ENCODE measurements around the gene CDC20.

Gene CDC20

DNA sequence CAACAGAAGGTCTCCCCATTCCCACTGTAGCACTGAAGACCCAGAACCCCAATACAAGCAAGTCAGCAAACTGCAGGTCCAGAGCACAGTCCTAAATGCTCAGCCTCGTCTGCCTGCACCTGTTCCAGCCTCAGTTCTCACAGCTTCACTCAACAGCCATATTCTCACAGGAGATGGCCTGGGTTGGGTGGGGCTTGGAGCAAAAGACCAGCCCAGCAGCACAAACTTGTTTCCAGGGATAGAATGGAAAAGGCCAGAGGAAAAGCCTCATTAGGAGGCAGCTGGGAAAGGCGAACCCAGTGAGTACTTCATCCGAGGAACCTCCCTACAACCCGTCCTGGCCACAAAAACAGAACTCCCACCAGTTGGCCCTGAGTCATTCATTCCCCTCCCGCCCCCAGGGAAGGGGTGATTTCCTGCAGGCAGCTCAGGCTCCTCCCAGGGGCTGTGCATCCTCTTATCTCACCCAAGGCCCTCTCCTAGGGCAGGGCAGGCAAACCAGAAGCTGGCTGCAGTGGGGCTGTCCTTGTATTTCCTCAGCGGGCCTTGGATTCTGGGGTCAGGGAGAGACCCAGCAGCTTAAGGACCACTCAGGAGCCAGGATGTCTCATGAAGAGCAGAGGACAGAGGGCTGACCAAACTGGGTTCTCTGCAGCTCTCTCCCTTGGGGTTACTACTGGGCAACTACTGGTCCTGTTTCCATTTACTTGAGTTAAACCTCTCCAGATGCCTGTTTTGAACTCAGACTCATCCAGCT, 28.6 kb upstream of the CDC20 start:
- no peak for DNase-seq (ENCODE audit: low spot score)

DNA sequence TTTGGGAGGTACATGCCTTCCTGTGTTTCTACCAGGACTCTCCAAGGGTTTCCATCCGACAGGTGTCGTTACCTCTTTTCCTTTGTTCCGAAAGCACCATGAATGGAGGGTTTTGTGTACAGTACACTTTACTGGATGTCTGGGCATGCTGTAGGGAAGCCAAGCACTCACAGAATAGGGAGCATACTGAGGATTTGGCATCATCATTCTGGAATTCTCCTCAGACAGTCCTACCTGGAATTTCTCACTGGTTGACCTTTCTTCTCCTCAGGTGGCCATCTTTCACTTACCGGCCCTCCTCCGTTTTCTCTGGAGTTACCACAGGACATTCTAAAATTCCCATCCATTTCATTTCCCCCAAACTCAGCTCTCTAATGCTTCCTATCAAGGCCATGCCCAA, 27.1 kb upstream of the CDC20 start:
- DNase-seq (ENCODE audit: low spot score), result no peak

DNA sequence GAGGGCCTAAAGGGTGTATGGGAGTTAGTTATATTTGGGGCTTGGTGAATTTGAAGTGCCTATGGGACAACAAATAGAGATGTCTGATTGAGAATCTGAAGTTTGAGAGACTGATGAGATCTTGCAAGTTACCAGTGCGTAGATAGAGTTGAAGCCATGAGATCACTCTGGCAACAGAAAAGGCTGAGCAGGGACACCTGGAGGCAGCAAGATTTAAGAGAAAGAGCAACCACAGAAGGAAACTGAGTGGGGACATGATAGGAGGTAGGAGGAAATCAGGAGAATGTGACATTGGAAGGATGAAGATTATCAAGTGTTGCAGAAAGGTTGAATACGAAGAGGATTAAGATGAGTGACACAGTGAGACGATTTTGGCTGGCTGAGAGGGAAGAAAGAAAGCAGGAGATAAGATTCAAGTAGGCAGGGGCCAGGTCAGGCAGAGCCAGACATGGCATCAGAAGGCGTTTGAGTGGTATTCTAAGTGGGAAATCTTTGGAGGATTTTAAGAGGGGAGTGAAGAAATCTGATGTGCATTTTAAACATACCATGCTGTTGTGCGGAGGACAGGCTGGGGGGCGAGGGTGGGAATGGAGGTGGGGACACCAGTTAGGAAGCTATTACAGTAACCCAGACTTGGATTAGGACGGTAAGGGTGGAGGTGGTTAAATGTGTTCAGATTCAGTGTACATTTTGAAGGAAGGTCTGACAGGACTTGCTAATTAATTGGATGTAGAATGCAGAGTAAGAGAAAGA, 24.2 kb upstream of the CDC20 start:
- no peak for DNase-seq (ENCODE audit: low spot score)

DNA sequence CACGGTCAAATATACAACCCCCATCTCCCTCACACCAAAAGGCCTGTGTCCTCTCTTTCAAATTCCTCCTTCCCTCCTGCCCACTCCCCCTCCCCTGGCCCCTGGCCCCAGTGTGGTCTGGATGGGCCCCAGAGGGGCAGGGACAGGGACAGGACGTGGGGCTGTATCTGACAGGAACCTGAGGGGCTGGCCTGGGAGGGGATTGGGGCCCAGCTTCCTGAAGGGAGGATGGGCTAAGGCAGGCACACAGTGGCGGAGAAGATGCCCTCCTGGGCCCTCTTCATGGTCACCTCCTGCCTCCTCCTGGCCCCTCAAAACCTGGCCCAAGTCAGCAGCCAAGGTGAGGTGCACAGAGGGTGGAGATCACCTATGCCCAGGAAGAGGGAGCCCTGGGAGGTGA, 21.2 kb upstream of the CDC20 start, which contains the start of gene MPL:
Gene MPL (plus strand): TSS at position 231 of the 400 bp plus-strand sequence. CDS start 31 bp downstream, at position 262.
- DNase-seq (ENCODE audit: low spot score), result no peak

DNA sequence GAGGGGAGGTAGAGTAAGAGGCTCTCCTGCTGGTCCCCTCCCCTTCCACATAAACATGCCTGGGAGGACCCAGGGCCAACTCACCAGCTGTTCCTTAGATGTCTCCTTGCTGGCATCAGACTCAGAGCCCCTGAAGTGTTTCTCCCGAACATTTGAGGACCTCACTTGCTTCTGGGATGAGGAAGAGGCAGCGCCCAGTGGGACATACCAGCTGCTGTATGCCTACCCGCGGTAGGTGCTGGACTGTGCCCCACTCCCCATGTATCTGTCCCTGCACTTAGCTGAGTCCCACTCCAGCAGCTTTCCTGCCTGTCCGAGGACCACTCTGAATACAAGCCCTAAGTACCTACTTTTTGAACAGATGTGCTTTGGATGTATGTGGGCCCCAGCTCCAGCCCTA, 20.8 kb upstream of the CDC20 start:
- DNase-seq (ENCODE audit: low spot score), result no peak

DNA sequence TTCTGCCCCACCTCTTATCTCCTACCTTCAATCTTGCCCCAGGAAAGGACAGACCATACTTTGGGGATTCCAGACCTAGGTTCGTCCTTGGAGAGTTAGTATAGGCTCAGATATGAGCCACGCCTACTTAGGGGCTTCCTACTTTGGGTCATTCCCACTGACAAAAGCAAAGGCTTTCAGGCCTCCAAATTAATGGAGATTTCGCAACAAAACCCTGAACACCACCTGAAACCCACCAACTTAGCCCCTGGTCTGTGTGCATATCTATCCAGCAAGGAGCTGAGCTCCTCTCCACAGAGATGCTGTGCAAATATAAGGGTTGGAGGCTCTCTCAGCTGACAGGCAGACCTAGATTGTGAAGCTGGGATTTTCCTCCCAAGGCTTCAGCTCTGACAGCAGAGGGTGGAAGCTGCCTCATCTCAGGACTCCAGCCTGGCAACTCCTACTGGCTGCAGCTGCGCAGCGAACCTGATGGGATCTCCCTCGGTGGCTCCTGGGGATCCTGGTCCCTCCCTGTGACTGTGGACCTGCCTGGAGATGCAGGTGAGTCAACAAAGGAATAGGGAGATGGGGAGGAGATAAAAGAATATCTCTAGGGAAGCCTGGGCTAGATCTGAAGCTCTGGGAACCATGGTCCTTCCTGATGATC, 19.1 kb upstream of the CDC20 start:
- DNase-seq (ENCODE audit: low spot score), result no peak

DNA sequence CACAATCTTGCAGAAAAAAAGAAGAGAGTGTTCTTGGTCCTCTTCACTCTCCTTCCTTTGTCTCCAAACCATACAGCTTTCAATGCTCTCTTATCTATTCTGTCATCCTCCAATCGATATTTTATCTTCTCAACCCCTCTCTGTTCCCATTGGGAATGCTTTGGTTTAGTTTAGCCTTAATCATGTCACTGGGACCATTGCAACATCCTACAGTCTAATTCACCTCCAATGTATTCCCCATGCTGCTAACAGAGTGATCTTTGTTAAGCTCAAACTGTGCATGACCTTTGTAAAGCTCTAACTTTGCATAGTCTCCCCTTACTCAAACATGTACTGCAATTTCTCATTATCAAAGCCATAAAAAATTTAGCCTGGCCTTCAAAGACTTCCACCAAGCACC, 18.2 kb upstream of the CDC20 start:
- DNase-seq (ENCODE audit: low spot score), result no peak

DNA sequence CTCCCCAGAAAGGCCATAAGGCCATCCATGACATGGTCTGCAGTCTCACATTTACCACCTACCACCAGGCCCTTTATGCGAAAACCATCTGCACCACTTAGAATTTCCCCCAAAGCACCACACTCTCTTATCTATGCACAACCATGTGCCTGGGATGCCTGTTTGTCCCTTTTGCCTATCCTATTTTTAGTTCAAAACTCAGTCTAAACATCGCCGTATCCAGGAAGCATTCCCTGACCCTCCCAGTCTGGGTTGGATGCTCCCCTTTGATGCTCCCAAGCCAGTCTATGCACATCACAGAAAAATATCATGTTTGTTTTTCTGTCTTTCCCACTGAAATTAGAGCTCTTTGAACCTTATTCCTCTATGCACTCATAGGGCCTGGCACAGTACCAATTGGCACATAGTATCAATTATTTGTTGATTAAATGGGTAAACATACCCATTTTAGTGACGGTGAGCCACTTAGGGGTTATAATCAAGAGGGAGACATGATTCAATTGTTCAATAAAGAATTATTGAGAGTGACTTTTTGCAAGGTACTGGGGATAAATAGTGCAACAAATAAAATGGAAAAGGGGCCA, 14.4 kb upstream of the CDC20 start:
- DNase-seq (ENCODE audit: low spot score), result no peak

DNA sequence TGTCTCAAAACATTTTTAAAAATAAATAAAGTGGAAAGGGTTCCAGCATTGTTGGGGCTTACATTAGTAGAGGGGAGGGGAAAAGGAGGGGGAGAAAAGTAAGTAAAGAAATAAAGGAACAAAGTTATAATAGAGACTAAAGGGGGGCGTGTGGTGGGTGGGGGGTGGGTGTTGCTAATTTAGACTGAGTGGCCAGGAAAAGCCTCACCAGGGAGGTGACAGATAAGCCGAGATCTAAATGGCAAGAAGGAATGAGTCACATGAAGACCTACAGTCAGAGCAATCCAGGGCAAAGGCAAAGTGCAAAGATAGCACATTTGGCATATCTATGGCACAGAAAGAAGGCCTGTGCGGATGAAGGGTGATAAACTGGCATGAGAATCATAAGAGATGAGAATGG, 13.7 kb upstream of the CDC20 start:
- no peak for DNase-seq (ENCODE audit: low spot score)

DNA sequence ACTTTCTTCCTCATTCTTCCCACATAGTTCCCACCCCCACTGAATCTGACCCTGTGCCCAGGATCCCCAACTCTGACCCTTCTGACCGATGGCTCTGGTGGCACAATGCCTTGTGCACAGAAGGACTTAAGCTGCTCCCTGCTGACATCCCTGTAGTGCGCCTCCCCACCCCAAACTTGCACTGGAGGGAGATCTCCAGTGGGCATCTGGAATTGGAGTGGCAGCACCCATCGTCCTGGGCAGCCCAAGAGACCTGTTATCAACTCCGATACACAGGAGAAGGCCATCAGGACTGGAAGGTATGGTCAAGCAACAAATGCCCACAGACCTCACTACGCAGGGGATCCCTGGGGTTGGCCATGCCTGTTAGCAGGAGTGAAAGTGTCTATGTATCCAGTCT, 12.1 kb upstream of the CDC20 start:
- no peak for DNase-seq (ENCODE audit: low spot score)

DNA sequence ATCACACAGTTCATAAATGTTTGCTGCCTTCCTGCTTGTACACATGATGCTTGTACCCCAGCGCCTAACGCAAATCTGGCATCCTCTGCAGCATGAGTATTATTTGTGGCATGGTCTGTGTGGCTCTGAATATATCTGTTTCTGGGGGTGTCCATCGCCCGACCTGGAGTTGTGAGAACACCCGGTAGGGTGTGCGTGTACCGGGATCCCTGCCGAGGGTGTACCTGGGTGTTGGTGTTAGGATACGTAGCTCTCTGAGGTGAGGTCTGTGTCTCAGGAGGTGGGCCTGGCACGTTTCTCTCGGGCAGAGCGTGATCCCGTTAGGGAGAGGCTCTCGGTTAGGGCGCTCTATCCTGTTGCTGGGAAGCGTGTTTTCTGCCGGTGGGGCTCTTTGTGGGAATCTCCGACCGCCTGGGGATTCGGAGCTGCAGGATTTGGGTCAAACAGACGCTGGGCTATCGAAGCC, 10.4 kb upstream of the CDC20 start:
- DNase-seq (ENCODE audit: low spot score), result no peak

DNA sequence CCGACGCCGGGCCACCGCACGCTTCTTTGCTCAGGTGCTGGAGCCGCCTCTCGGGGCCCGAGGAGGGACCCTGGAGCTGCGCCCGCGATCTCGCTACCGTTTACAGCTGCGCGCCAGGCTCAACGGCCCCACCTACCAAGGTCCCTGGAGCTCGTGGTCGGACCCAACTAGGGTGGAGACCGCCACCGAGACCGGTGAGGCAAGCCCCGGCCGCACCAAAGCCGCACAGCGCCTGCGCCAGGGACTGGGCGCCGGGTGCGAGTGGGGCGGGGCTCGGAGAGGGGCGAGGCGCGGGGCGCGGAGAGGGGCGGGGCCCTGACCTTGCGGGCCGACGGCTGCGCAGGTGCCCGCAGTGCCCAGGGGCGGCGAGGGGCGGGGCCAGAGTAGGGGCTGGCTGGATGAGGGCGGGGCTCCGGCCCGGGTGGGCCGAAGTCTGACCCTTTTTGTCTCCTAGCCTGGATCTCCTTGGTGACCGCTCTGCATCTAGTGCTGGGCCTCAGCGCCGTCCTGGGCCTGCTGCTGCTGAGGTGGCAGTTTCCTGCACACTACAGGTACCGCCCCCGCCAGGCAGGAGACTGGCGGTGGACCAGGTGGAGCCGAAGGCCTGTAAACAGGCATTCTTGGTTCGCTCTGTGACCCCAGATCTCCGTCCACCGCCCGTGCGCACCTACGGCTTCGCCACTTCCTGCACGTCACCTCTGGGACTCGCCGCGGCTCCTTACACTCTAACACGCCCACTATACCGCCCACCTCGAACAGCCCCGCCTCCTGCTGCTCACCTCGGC, 9.8 kb upstream of the CDC20 start:
- DNase-seq (ENCODE audit: low spot score), result peak; percentile 80

DNA sequence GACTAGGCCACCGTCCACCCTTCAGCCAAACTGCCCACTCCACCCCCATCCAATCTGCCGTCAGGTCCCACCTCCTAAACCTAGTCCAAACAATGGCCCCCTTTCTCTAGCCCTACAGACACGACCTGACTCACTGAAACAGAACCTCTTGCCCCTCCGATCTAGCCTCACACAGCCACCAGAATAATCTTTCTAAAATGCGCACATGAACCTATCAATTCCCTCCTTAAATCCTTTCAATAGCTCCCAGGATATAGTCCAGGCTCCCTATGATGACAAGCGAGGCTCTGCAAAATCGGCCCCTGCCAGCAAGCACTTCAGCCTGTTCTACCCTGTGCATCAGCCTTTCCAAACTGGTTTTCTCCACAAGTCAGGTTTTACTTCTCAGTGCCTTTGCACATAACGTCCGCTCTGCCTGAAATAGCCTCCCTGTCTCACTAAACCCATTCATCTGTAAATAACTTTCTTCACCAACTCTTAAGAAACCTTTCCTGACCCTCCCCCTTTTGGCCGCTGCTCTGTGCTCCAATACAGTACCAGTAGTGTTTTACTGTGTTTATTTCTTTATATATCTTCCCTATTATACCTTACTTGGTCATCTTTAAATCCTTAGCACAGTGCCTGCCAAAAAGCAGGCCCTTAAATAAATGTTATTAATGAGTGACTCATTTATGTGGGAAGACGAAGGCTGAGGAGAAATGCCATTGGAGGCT, 9.0 kb upstream of the CDC20 start:
- no peak for DNase-seq (ENCODE audit: low spot score)

DNA sequence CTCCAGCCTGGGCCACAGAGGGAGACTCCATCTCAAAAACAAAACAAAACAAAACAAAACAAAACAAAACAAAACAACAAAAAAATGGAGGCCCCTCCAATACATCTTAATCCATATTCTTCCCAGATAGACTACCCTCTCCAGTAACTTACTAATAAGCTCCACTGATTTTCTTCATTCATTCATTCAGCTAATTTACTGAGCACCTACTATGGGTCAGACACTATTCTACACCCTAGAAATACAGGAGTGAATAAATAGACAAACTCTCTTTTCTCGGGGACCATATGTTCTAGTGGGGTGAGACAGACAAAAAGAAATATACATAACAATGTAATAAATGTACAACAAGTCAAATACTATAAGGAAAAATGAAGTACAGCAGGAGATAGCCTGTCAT, 7.8 kb upstream of the CDC20 start:
- no peak for DNase-seq (ENCODE audit: low spot score)

DNA sequence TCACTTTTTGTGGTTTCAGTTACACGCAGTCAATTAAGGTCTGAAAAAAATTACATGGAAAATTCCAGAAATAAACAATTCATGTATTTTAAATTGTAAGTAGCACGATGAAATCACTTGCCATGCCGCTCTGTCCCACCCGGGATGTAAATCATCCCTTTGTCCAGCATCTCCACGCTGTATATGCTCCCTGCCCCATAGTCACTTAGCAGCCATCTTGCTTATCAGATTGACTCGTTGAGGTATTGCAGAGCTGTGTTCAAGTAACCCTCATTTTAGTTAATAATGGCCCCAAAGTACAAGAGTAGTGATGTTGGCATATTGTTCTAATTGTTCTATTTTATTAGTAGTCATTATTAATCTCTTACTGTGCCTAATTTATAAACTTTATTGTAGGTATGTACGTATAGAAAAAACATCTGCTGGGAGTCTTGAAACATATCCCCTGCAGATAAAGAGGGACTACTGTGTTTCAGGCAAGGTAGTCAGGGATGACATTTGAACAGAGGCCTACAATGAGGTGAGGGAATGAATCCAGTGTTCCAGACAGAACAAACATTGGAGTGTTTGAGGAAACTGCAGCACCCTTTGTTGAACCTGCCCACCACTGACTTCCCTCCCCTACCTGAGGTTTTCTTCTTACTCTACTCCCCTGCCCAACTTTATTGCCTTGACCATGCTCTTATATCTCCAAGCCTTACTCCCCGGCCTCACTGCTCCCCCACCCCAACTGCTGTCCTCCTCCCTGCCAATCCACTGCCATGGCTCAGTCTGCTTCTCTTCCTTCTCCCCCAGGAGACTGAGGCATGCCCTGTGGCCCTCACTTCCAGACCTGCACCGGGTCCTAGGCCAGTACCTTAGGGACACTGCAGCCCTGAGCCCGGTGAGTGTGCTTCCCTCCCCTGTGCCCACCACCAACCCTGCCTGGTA, 7.1 kb upstream of the CDC20 start:
- no peak for DNase-seq (ENCODE audit: low spot score)

DNA sequence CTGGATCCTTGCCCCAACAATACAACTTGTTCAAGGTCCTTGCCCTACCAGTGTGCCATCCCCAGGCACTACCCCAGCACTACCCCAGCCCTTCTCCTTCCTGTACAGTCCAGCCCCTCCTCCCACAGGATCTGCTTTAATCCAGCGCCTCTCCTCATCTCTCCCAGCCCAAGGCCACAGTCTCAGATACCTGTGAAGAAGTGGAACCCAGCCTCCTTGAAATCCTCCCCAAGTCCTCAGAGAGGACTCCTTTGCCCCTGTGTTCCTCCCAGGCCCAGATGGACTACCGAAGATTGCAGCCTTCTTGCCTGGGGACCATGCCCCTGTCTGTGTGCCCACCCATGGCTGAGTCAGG, 6.5 kb upstream of the CDC20 start:
- DNase-seq (ENCODE audit: low spot score), result no peak

DNA sequence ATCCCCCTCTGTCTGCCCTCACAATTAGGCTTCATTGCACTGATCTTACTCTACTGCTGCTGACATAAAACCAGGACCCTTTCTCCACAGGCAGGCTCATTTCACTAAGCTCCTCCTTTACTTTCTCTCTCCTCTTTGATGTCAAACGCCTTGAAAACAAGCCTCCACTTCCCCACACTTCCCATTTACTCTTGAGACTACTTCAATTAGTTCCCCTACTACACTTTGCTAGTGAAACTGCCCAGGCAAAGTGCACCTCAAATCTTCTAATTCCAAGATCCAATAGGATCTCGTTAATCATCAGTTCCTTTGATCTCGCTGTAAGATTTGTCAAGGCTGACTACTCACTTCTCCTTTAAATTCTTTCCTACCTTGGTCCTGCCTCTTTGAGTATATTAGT, 5.9 kb upstream of the CDC20 start:
- DNase-seq (ENCODE audit: low spot score), result no peak

DNA sequence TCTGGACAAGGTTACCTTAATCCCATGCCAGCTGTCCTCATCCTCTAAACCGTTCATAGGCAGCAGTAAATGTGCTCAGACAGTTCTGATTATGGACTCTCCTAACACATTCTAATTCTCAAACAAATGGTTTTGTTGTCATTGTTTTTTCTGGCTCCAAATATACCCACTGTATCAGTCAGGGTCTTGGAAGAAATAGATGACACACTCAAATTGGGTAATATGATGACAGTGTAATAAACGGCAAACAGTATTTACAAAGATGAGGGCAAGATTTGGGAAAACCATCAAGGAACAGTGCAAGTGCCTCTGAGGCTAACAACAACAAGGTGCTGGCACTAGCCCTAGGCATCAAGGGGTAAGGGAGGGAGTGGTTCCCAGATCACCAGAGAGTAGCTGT, 4.3 kb upstream of the CDC20 start:
- no peak for DNase-seq (ENCODE audit: low spot score)

DNA sequence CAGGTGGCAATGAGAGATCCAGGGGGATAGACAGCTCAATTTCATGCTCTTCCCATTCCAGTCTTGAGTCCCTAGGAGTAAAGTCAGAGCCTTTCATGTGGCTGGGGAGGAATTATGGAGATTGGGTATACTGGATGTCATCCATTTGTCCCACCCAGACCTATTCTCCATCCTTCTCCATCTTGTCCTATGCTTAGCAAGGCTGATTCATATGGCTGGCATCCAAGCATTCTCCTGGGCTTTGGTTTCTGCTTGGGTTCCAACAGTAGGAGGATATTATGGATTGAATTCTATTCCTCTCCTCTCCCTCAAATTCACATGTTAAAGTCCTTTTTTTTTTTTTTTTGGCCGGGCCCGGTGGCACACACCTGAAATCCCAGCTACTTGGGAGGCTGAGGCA, 3.8 kb upstream of the CDC20 start:
- no peak for DNase-seq (ENCODE audit: low spot score)

DNA sequence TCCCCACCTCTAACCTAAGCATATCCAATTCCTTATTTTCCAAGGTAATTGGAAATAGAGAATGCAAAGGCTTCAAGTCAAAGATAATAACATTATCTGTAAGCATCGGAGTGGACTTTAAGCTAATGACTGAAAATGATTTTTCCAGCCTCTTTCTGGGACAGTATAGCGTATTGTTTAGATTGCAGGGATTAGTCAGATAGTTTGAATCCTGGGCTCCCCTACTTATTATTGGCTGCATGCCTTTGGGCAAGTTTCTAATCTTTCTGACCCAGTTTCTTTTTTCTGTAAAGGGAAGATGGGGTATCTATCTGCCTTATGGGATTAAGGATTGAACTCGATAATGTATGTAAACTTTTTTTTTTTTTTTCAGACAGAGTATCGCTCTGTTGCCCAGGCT, 1.5 kb upstream of the CDC20 start:
- DNase-seq (ENCODE audit: low spot score), result no peak

Data from germinal center (tissue), 1 donor.